HG03432 (cell line): ENCODE data around the gene NAGPA.

Source experiments
- ATAC-seq: cut with Tn5 transposase; IDR thresholded peaks from one replicate; pipeline ENCODE4 v1.9.1; 2021; ENCODE audit warnings: mild to moderate bottlenecking, moderate library complexity; ENCODE audit not compliant: unreplicated experiment

Gene NAGPA

GRCh38 chr16:4979736-4980660, 53.7 kb downstream of the NAGPA start:
- no peak for ATAC-seq

GRCh38 chr16:4979164-4979563, 54.6 kb downstream of the NAGPA start:
- no peak for ATAC-seq

GRCh38 chr16:4976611-4977145, 57.1 kb downstream of the NAGPA start:
- no peak for ATAC-seq

- ATAC-seq: peak; percentile 94
These were observed 57.7 kb downstream of the NAGPA start for GRCh38 chr16:4976079-4976478.
